ENCODE data around the gene ABHD4. TPM values are rescaled to one million over a fixed set of nuclear protein-coding genes. Genes with fewer than 3 reads are reported as not detected.
"Not testable (repeated sequence)": the region's sequence is repeated elsewhere in the genome, so short reads cannot be mapped to it uniquely, and the experiment has no call there.

Gene ABHD4
- total and polyA plus RNA-seq, 2 donors from 2014 or later: 34.1 to 45.2 TPM

DNA sequence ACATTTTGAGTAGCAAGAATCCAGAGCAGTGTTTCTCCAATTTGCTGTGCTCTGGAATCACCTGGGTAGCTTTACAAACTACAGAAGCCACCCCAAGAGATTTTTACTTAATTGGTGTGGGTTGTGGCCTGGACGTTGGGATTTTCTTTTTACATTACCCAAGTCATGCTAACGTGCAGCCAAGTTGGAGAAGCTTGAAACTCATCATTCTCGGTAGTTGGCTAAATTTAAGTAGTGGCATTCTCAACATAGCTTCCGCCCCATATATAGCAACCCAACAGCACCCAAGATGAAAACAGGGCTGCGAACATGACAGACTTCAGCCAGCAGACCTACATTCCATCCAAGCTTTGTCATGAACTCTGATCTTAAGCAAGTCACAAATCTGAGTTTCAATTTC is 34.1 kb upstream of the ABHD4 start:
- Histone ChIP-seq H3K36me3 (ENCODE audit: control insufficient read depth in 2 of 3, insufficient read depth in 3 of 3, low read length in 3 of 3) (peaks cover 0 to 2% (median 0%) of the 10 kb centered on the region in 3 donors), H3K27ac (ENCODE audit: low read depth in 2 of 2, low read length in 2 of 2) (peak overlapping the region; percentile 33 to 75), H3K9me3 (ENCODE audit: control insufficient read depth in 2 of 3, insufficient read depth in 1 of 3, low read length in 3 of 3) (no peaks in the 10 kb centered on the region), H3K9ac (ENCODE audit: low read length in 3 of 3) (no peak overlapping the region), H3K4me1 (ENCODE audit: control insufficient read depth in 2 of 3, insufficient read depth in 2 of 3, low read depth in 1 of 3, low read length in 3 of 3) (peaks cover 0 to 33% (median 12%) of the 10 kb centered on the region in 3 donors), H3K27me3 (ENCODE audit: control insufficient read depth, insufficient read depth, low read length) (no peaks in the 10 kb centered on the region), H3K4me3 (ENCODE audit: low read length in 3 of 3) (peak overlapping the region in 1 of 3 donors; percentile 35)
- TF ChIP-seq, protein P1, sequence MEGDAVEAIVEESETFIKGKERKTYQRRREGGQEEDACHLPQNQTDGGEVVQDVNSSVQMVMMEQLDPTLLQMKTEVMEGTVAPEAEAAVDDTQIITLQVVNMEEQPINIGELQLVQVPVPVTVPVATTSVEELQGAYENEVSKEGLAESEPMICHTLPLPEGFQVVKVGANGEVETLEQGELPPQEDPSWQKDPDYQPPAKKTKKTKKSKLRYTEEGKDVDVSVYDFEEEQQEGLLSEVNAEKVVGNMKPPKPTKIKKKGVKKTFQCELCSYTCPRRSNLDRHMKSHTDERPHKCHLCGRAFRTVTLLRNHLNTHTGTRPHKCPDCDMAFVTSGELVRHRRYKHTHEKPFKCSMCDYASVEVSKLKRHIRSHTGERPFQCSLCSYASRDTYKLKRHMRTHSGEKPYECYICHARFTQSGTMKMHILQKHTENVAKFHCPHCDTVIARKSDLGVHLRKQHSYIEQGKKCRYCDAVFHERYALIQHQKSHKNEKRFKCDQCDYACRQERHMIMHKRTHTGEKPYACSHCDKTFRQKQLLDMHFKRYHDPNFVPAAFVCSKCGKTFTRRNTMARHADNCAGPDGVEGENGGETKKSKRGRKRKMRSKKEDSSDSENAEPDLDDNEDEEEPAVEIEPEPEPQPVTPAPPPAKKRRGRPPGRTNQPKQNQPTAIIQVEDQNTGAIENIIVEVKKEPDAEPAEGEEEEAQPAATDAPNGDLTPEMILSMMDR (IDR thresholded peaks at IDR 0.05; ENCODE audit: borderline replicate concordance, extremely low read depth, insufficient read depth): no peak
- DNase-seq: no peak
- intact Hi-C loops (cut with DNase I): no loop called here
- FAIRE-seq: no peak

DNA sequence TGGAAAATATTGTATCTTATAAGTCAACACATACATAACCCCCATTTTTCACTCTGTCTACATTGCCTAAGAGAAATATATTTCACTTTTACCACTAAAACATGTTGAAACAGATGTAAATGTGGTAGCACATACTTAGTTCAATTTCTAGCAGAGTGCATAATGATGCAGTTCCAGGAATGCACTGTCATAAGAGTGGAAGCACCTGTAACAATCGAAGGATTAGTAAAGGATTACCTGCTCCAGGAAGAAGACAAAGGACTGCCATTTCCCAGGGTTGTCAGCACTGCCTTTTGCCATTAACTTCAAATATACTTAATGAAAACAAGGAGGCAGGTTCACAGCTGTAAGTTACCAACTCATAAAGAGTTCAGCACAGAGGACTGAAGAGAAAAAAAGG is 33.6 kb upstream of the ABHD4 start:
- H3K27me3 ChIP-seq (ENCODE audit: control insufficient read depth, insufficient read depth, low read length): no peaks in the 10 kb centered on the region
- H3K9ac ChIP-seq (ENCODE audit: low read length in 3 of 3): no peak overlapping the region
- peak overlapping the region in 1 of 3 donors; percentile 35 for H3K4me3 ChIP-seq (ENCODE audit: low read length in 3 of 3)
- intact Hi-C loops (cut with DNase I): no loop called here
- H3K4me1 ChIP-seq (ENCODE audit: control insufficient read depth in 2 of 3, insufficient read depth in 2 of 3, low read depth in 1 of 3, low read length in 3 of 3): peaks cover 0 to 33% (median 8%) of the 10 kb centered on the region in 3 donors
- no peak for FAIRE-seq
- TF ChIP-seq, protein P1 (IDR thresholded peaks at IDR 0.05; ENCODE audit: borderline replicate concordance, extremely low read depth, insufficient read depth): no peak
- peaks cover 0 to 2% (median 0%) of the 10 kb centered on the region in 3 donors for H3K36me3 ChIP-seq (ENCODE audit: control insufficient read depth in 2 of 3, insufficient read depth in 3 of 3, low read length in 3 of 3)
- H3K9me3 ChIP-seq (ENCODE audit: control insufficient read depth in 2 of 3, insufficient read depth in 1 of 3, low read length in 3 of 3): no peaks in the 10 kb centered on the region
- peak overlapping the region; percentile 33 to 75 for H3K27ac ChIP-seq (ENCODE audit: low read depth in 2 of 2, low read length in 2 of 2)
- no peak for DNase-seq

DNA sequence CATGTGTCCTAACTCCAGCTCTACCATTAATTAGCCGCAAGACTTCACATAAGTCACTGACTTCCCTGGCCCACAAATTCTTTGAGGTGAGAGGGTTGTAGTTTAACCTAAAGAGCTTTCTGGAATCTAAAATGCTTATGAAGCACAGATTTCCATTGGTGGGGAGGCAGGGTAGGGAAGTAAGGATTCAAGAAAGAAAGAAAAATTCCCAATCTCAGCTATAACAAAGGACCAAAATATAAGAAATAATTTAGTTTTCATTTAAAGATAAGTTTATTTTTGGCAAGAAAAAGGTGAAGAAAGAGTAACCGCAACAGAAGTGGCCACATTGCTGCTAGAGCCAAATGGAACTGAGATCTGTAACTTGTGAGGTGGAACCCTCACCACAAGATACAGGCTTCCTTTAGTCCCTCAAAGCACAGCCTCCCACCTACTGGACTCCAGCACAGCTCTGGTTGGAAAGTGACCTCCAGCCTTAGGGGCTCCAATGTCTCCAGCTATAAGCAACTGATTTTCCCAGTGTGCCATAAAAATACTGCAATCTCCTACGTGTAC is 32.6 kb upstream of the ABHD4 start:
- H3K27ac ChIP-seq (ENCODE audit: low read depth in 2 of 2, low read length in 2 of 2): peak overlapping the region; percentile 74 to 75
- no peak overlapping the region for H3K9ac ChIP-seq (ENCODE audit: low read length in 3 of 3)
- H3K36me3 ChIP-seq (ENCODE audit: control insufficient read depth in 2 of 3, insufficient read depth in 3 of 3, low read length in 3 of 3): peaks cover 0 to 2% (median 0%) of the 10 kb centered on the region in 3 donors
- no peak overlapping the region for H3K4me3 ChIP-seq (ENCODE audit: low read length in 3 of 3)
- no peak for DNase-seq
- TF ChIP-seq, protein P1 (IDR thresholded peaks at IDR 0.05; ENCODE audit: borderline replicate concordance, extremely low read depth, insufficient read depth): no peak
- FAIRE-seq: no peak
- H3K4me1 ChIP-seq (ENCODE audit: control insufficient read depth in 2 of 3, insufficient read depth in 2 of 3, low read depth in 1 of 3, low read length in 3 of 3): peaks cover 0 to 34% (median 10%) of the 10 kb centered on the region in 3 donors
- no peaks in the 10 kb centered on the region for H3K9me3 ChIP-seq (ENCODE audit: control insufficient read depth in 2 of 3, insufficient read depth in 1 of 3, low read length in 3 of 3)
- H3K27me3 ChIP-seq (ENCODE audit: control insufficient read depth, insufficient read depth, low read length): no peaks in the 10 kb centered on the region
- intact Hi-C loops (cut with DNase I): no loop called here

DNA sequence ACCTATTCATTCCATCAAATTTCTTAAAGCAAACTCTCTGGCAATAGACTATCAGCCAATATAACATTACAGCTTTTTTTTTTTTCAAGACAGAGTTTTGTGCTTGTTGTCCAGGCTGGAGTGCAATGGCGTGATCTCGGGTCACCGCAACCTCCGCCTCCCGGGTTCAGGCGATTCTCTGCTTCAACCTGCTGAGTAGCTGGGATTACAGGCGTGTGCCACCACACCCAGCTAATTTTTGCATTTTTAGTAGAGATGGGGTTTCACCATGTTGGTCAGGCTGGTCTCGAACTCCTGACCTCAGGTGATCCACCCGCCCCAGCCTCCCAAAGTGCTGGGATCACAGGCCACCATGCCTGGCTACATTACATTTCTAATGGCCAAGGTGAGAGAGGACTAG is 31.8 kb upstream of the ABHD4 start:
- peaks cover 0 to 30% (median 12%) of the 10 kb centered on the region in 3 donors for H3K4me1 ChIP-seq (ENCODE audit: control insufficient read depth in 2 of 3, insufficient read depth in 2 of 3, low read depth in 1 of 3, low read length in 3 of 3)
- H3K27me3 ChIP-seq (ENCODE audit: control insufficient read depth, insufficient read depth, low read length); intact Hi-C loops (cut with DNase I); H3K27ac ChIP-seq (ENCODE audit: low read depth in 2 of 2, low read length in 2 of 2); H3K9me3 ChIP-seq (ENCODE audit: control insufficient read depth in 2 of 3, insufficient read depth in 1 of 3, low read length in 3 of 3); DNase-seq; H3K9ac ChIP-seq (ENCODE audit: low read length in 3 of 3); FAIRE-seq; H3K4me3 ChIP-seq (ENCODE audit: low read length in 3 of 3); H3K36me3 ChIP-seq (ENCODE audit: control insufficient read depth in 2 of 3, insufficient read depth in 3 of 3, low read length in 3 of 3): not testable (repeated sequence)
